Duodenal mucosa (tissue), 2 donors: Measurements from ENCODE around the gene HNRNPC.
"Not testable (repeated sequence)": the region's sequence is repeated elsewhere in the genome, so short reads cannot be mapped to it uniquely, and the experiment has no call there.

Experiments used
- H3K27ac ChIP-seq: one replicate; pipeline ENCODE4 v1.7.0; 2013; ENCODE audit warnings: low read depth, low read length
- H3K27me3 ChIP-seq, 2 donors: one replicate each; pipeline ENCODE4 v1.7.0; 2013; ENCODE audit warnings: low read length in 2 of 2, control low read depth in 1 of 2; ENCODE audit not compliant: insufficient read depth in 2 of 2, control insufficient read depth in 1 of 2
- H3K36me3 ChIP-seq, 2 donors: one replicate each; pipeline ENCODE4 v1.7.0; 2013; ENCODE audit warnings: low read length in 2 of 2, control low read depth in 1 of 2; ENCODE audit not compliant: insufficient read depth in 2 of 2, control insufficient read depth in 1 of 2
- H3K4me1 ChIP-seq, 2 donors: one replicate each; pipeline ENCODE4 v1.7.0; 2013; ENCODE audit warnings: low read length in 2 of 2, control low read depth in 1 of 2; ENCODE audit not compliant: insufficient read depth in 2 of 2, control insufficient read depth in 1 of 2
- H3K4me3 ChIP-seq, 2 donors: one replicate each; pipeline ENCODE4 v1.7.0; 2013; ENCODE audit warnings: low read length in 2 of 2, low read depth in 1 of 2
- H3K9ac ChIP-seq, 2 donors: one replicate each; pipeline ENCODE4 v1.7.0; 2013; ENCODE audit warnings: low read length in 2 of 2, low read depth in 1 of 2
- H3K9me3 ChIP-seq, 2 donors: one replicate each; pipeline ENCODE4 v1.7.0; 2013; ENCODE audit warnings: low read length in 2 of 2, control low read depth in 1 of 2; ENCODE audit not compliant: control insufficient read depth in 1 of 2

Gene HNRNPC

DNA sequence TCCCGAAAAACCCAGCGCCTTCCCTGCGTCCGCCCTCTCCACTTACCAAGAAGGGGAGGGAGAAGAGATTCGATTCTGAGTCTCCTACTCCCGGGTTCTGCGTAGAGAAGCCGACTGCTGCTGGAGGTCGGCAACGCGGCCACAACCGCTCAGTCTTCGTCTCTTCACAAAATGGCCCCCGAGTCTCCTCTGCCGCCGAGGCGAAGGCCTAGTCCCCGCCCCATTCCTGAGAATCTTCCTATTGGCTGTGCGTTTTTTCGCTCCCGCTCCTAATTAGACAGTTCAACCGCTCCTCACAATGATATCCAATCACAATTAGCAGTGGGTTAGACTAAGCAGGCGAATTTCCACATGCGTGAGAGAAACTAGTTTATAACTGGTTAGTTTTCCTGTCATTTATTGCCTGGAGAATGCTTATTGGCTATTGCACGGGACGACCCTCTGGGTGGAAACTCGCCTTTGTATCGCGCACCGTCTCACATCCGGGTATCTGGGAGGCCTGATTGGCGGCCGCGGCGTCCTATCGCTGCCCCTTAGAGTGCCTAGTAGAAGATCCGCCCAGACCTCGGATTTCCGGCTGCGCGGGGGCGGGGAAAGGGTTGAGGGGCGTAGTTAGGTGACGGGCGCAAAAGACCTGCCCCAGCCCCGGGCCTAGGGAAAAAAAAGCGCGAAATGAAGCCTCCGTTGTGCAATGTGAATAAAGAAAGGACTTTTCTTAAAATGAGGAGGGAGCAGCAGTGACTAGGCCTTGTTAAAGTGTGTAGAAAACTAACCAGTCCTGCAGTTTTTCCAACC lies at the start of gene HNRNPC:
Gene HNRNPC (minus strand): TSS at position 191 of the 795 bp plus-strand sequence. CDS start 35,249 bp downstream, outside the sequence.
- H3K9ac ChIP-seq, result peak within 1 kb of the TSS; percentile 98 to 100
- H3K9me3 ChIP-seq, result no peaks in the 10 kb centered on the region
- H3K27ac ChIP-seq, result peak within 1 kb of the TSS; percentile 83
- H3K4me1 ChIP-seq, result peaks cover 22 to 25% of the 10 kb centered on the region in 2 donors
- H3K4me3 ChIP-seq, result peak within 1 kb of the TSS; percentile 96
- peaks cover 7 to 8% of the 10 kb centered on the region in 2 donors for H3K36me3 ChIP-seq
- H3K27me3 ChIP-seq, result no peaks in the 10 kb centered on the region

DNA sequence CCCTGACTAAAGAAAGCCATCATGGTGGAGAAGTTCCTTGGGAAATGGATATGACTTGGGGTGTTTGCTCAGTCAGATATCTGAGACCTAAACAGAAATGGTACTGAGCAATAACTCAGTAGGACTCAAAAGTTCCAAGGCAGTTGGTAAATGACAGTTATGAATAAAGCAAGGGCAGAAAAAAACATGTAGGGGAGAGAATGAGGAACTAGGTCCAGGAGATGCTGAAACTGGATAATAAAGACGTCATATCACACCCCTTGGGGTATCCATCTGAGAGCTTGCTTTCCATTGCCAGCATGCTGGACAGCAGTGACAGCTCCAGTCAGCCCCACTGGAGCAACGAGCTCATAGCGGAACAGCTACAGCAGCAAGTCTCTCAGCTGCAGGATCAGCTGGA lies 48.2 kb upstream of the HNRNPC start:
- H3K36me3 ChIP-seq, result no peaks in the 10 kb centered on the region
- H3K27me3 ChIP-seq, result no peaks in the 10 kb centered on the region
- H3K27ac ChIP-seq, result no peak overlapping the region
- H3K4me1 ChIP-seq, result no peaks in the 10 kb centered on the region
- no peaks in the 10 kb centered on the region for H3K9me3 ChIP-seq
- no peak overlapping the region for H3K9ac ChIP-seq
- H3K4me3 ChIP-seq, result no peak overlapping the region

DNA sequence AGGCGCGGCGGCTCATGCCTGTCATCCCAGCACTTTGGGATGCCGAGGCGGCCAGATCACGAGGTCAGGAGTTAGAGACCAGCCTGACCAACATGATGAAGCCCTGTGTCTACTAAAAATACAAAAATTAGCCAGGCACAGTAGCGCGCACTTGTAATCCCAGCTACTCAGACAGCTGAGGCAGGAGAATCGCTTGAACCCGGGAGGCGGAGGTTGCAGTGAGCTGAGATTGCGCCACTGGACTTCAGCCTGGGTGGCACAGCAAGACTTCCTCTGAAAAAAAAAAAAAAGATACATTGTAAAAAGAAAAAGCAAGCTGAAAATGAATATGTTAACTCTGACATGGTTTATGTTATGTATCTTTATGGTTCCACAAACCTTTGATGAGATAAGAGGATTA lies 44.3 kb upstream of the HNRNPC start:
- Histone ChIP-seq H3K27ac (no peak overlapping the region), H3K36me3 (no peaks in the 10 kb centered on the region), H3K27me3 (no peaks in the 10 kb centered on the region), H3K4me3 (no peak overlapping the region), H3K4me1 (peaks cover 0 to under 1% of the 10 kb centered on the region in 2 donors), H3K9me3 (no peaks in the 10 kb centered on the region), H3K9ac (no peak overlapping the region)

DNA sequence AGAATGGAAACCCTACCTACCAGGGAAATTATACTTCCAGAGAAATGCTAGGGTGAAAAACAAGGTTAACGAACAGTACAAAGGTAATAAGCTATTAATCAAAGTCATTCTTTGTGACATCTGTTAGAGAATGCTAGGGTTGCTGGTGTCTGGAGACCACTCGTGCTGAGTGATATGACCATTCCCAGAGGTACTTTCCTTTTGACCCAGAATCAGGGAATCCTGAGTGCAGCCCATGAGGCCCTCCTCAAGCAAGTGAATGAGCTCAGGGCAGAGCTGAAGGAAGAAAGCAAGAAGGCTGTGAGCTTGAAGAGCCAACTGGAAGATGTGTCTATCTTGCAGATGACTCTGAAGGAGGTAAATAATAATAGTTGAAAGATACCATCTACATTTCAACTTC lies 42.4 kb upstream of the HNRNPC start:
- Histone ChIP-seq H3K4me1 (peaks cover 0 to 10% of the 10 kb centered on the region in 2 donors), H3K4me3 (no peak overlapping the region), H3K36me3 (no peaks in the 10 kb centered on the region), H3K9ac (no peak overlapping the region), H3K27ac (no peak overlapping the region), H3K27me3 (no peaks in the 10 kb centered on the region), H3K9me3 (no peaks in the 10 kb centered on the region)

DNA sequence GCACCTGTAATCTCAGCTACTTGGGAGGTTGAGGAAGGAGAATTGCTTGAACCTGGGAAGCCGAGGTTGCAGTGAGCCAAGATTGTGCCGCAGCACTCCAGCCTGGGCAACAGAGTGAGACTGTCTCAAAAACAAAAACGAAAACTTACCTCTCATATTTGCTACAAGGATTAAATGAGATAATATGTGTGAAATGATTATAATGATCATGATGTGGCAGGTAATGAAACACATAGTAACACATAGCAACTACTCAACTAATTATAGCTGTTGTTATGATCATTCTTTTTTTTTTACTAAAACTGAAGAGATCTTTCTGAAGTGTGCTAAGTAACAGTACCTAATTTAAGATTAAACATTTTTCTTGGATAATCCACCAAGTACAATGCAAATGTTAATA lies 40.7 kb upstream of the HNRNPC start:
- H3K9me3 ChIP-seq, result no peaks in the 10 kb centered on the region
- H3K4me1 ChIP-seq, result peaks cover 0 to 10% of the 10 kb centered on the region in 2 donors
- no peak overlapping the region for H3K9ac ChIP-seq
- H3K4me3 ChIP-seq, result no peak overlapping the region
- no peaks in the 10 kb centered on the region for H3K36me3 ChIP-seq
- no peaks in the 10 kb centered on the region for H3K27me3 ChIP-seq
- no peak overlapping the region for H3K27ac ChIP-seq

DNA sequence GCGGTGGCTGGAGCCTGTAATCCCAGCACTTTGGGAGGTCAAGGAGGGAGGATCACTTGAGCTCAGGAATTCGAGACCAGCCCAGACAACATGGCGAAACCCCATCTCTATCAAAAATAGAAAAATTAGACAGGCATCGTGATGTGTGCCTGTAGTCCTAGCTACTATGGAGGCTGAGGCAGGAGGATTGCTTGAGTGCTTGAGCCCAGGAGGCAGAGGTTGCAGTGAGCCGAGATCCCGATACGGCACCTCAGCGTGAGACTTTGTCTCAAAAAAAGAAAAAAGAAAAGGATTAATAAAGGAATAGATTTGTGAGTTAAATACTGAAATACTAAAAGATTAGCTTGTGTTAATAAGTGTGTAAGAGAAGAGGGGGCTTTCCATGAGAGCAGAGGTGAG lies 40.0 kb upstream of the HNRNPC start:
- peak overlapping the region; percentile 59 to 60 for H3K4me3 ChIP-seq
- H3K4me1 ChIP-seq, result peaks cover 0 to 10% of the 10 kb centered on the region in 2 donors
- peak overlapping the region; percentile 13 for H3K27ac ChIP-seq
- no peaks in the 10 kb centered on the region for H3K36me3 ChIP-seq
- H3K27me3 ChIP-seq, result no peaks in the 10 kb centered on the region
- H3K9me3 ChIP-seq, result no peaks in the 10 kb centered on the region
- H3K9ac ChIP-seq, result peak overlapping the region; percentile 47 to 58

DNA sequence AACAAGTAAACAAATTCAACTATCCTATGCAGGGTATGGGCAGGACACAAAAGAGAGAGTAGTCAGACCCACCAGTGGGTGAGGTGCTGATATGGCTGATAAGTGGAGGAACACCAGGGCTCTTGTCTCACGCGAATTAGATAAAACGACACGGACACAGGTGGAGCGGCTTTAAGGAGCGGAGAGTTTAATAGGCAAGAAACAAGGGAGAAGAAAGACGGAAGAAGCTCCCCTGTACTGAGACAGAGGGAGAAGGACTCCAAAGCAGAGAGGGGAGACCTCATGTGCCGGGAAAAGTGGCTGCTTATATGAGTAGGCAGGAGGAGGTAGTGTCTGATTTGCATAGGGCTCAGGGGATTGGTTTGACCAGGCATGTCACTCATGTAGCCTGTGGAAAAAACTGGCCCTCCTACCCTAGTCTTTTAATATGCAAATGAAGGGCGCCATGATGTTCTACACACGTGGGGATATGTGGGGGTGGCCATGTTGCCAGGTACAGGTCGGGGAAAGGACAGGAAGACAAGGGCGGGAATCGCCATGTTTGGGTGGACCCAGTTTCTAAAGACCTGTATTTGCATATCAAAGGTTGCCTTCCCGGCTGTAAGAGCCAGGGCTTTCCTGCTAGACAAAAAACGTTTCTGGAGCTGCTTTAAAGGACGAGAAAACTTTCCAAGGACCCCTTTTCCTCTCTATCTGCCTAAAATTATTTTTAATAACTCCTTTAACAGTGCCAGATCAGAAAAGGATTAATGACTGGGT lies 39.4 kb upstream of the HNRNPC start:
- peak overlapping the region; percentile 59 to 60 for H3K4me3 ChIP-seq
- H3K9ac ChIP-seq, result peak overlapping the region; percentile 47 to 58
- H3K9me3 ChIP-seq, result no peaks in the 10 kb centered on the region
- H3K27me3 ChIP-seq, result no peaks in the 10 kb centered on the region
- H3K4me1 ChIP-seq, result peaks cover 0 to 10% of the 10 kb centered on the region in 2 donors
- H3K36me3 ChIP-seq, result no peaks in the 10 kb centered on the region
- peak overlapping the region; percentile 13 for H3K27ac ChIP-seq

DNA sequence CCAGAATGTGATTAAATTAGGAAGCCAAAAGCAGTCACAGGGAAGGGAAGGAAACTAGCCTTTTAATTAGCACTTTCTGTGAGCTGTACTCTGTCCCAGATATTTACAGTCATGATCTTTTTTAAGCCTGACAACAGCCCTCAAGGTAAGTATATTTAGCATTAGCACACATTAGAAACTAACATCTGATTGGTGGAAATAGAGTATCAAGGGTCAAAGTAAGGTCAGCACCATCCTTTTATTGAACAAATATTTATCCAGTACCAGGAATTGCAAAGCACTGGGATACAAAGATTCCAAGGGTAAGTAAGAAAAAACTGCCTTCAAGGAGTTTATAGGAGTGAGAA lies 38.9 kb upstream of the HNRNPC start:
- peak overlapping the region; percentile 4 for H3K27ac ChIP-seq
- H3K4me1 ChIP-seq, result peaks cover 0 to 10% of the 10 kb centered on the region in 2 donors
- H3K9ac ChIP-seq, result peak overlapping the region; percentile 8 to 37

DNA sequence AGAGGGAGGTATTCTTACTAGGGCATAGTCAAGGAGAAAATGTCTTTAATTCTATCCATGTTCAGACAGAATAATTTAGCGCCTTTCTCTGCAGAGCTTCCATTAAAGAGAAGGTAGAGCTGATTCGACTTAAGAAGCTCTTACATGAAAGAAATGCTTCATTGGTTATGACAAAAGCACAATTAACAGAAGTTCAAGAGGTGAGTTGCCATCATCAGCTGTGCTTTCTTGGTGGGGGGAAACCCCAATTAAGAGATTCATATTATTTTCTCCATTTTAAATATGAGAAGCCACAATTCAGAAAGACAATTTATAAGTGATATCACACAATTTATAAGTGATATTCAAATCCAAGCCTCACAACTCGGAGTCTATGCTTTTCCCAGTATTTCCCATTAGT lies 38.4 kb upstream of the HNRNPC start:
- no peaks in the 10 kb centered on the region for H3K36me3 ChIP-seq
- no peak overlapping the region for H3K27ac ChIP-seq
- H3K4me3 ChIP-seq, result no peak overlapping the region
- no peaks in the 10 kb centered on the region for H3K27me3 ChIP-seq
- no peaks in the 10 kb centered on the region for H3K9me3 ChIP-seq
- no peak overlapping the region for H3K9ac ChIP-seq
- H3K4me1 ChIP-seq, result peaks cover 0 to 10% of the 10 kb centered on the region in 2 donors

More for the DNA sequence above, 38.9 kb upstream of the HNRNPC start:
- Histone ChIP-seq H3K9me3 (no peaks in the 10 kb centered on the region), H3K27me3 (no peaks in the 10 kb centered on the region), H3K36me3 (no peaks in the 10 kb centered on the region), H3K4me3 (peak overlapping the region; percentile 56 to 60)

DNA sequence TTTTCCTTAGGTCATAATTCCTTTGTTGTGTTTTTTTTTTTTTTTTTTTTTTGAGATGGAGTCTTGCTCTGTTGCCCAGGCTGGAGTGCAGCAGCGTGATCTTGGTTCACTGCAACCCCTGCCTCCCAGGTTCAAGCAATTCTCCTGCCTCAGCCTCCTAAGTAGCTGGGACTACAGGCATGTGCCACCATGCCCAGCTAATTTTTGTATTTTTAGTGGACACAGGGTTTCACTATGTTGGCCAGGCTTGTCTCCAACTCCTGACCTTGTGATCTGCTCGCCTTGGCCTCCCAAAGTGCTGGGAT lies 33.5 kb upstream of the HNRNPC start:
- H3K4me1 ChIP-seq, H3K9ac ChIP-seq, H3K9me3 ChIP-seq, H3K27ac ChIP-seq, H3K27me3 ChIP-seq, H3K4me3 ChIP-seq, H3K36me3 ChIP-seq: not testable (repeated sequence)
